ENCODE results near the gene GORAB. TPM values are rescaled to one million over a fixed set of nuclear protein-coding genes. Genes with fewer than 3 reads are reported as not detected.

The GORAB gene
- total RNA-seq, 1 donor from 2014 or later: 9.3 TPM

DNA sequence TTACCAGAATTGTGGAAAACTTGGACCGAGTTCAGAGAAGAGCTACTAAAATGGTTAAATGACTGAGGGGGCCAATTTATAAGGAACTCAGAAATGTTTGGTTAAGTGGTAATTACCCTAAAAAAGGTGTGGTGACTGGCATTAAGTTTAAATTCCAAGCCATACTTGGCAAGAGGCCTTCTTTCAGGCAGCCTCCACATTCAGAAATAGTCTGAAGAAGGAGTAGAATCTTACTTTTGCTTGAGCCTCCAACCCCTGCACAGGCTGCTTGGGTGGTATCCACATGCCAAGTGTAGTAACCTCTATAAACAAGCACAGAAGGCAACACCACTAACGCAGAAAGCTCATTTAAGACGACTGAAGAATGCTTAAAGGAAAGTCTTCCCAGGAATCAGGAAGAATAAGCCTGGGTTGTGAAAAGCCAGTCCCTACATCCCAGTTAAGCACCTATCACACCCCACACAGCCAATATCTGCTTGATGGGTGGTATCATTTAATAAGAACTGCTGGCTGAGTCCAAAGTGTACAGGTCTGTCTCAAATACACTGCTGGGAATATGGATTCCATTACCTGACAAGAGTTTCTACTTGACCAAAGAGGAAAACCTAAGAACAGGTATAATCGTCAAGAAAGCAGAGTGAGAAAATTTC is 13.7 kb upstream of the GORAB start:
- Histone ChIP-seq H3K4me3 (no peak overlapping the region), H3K9me3 (replicated peaks) (no peaks in the 10 kb centered on the region), H3K4me1 (peaks cover 6% of the 10 kb centered on the region), H3K27ac (replicated peaks) (no peak overlapping the region), H3K27me3 (ENCODE audit: low read depth) (no peaks in the 10 kb centered on the region), H3K36me3 (no peaks in the 10 kb centered on the region)
- TF ChIP-seq, protein P1, sequence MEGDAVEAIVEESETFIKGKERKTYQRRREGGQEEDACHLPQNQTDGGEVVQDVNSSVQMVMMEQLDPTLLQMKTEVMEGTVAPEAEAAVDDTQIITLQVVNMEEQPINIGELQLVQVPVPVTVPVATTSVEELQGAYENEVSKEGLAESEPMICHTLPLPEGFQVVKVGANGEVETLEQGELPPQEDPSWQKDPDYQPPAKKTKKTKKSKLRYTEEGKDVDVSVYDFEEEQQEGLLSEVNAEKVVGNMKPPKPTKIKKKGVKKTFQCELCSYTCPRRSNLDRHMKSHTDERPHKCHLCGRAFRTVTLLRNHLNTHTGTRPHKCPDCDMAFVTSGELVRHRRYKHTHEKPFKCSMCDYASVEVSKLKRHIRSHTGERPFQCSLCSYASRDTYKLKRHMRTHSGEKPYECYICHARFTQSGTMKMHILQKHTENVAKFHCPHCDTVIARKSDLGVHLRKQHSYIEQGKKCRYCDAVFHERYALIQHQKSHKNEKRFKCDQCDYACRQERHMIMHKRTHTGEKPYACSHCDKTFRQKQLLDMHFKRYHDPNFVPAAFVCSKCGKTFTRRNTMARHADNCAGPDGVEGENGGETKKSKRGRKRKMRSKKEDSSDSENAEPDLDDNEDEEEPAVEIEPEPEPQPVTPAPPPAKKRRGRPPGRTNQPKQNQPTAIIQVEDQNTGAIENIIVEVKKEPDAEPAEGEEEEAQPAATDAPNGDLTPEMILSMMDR (IDR thresholded peaks at IDR 0.05; ENCODE audit: borderline replicate concordance): no peak
- no peak for DNase-seq
- intact Hi-C loops (cut with micrococcal nuclease): no loop called here

DNA sequence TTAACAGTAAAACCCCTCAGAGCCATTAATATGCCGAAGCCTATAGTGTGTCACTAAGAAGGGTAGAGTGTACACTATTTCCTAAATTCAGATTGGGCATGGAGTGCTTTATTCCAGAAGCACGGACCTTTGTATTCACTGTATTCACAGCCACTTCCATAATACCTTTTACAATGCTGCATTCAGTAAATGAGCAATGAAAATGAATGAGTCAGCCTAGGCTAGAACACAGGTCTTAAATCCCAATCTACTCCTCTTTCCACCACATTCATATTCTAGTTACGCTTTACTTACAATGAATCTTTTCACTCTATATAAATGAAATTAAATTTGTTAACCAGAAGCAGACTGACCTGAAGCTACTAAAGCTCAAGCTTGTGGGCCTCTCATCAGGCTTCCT is 13.0 kb upstream of the GORAB start:
- intact Hi-C loops (cut with micrococcal nuclease): no loop called here
- no peak for DNase-seq

DNA sequence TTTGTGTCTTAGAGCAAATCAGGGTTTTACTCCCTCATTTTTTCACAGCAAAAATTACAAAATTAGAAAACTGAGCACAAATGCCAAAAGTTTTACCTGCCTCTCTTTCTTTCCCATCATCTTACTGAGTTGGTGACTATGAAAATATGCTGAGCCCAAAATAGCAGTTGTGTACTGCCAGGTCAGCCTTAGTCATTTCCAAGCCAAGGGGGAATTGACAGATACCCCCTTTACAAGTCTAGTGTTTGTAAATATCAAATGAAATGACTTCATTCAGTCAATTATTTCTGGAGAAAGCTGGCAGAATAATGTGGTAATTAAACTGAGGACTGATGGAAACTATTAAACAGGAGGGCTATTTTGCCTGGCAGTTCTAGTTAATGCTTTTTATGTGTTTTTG is 11.4 kb upstream of the GORAB start:
- TF ChIP-seq, protein P1 (IDR thresholded peaks at IDR 0.05; ENCODE audit: borderline replicate concordance): no peak
- H3K27ac ChIP-seq (replicated peaks): no peak overlapping the region
- H3K4me1 ChIP-seq: peaks cover 6% of the 10 kb centered on the region
- H3K4me3 ChIP-seq: no peak overlapping the region
- H3K27me3 ChIP-seq (ENCODE audit: low read depth): no peaks in the 10 kb centered on the region
- intact Hi-C loops (cut with micrococcal nuclease): no loop called here
- no peak for DNase-seq
- no peaks in the 10 kb centered on the region for H3K9me3 ChIP-seq (replicated peaks)
- no peaks in the 10 kb centered on the region for H3K36me3 ChIP-seq

More for the DNA sequence above, 13.0 kb upstream of the GORAB start:
- no peaks in the 10 kb centered on the region for H3K27me3 ChIP-seq (ENCODE audit: low read depth)
- TF ChIP-seq, protein P1 (IDR thresholded peaks at IDR 0.05; ENCODE audit: borderline replicate concordance): no peak
- no peaks in the 10 kb centered on the region for H3K9me3 ChIP-seq (replicated peaks)
- H3K36me3 ChIP-seq: no peaks in the 10 kb centered on the region
- H3K27ac ChIP-seq (replicated peaks): no peak overlapping the region
- peaks cover 6% of the 10 kb centered on the region for H3K4me1 ChIP-seq
- no peak overlapping the region for H3K4me3 ChIP-seq

DNA sequence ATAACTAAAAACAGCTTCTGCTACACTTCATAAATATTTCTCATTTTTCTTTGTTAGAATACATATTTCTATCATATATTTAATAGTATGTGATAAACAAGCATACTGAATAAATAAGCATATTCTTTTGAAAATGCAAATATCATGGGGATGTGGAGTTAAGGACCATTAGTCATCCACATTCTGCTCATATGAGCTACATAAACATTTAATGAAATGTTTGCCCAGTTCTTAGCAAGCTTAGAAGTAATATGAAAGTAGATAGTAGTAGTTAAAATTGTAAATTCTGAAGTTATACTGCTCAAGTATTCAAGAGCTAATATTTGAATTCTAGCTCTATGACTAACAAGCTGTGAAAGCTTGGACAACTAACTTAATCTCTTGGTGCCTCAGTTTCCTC is 10.1 kb upstream of the GORAB start:
- no peaks in the 10 kb centered on the region for H3K9me3 ChIP-seq (replicated peaks)
- no peak overlapping the region for H3K27ac ChIP-seq (replicated peaks)
- H3K4me1 ChIP-seq: peaks cover 6% of the 10 kb centered on the region
- H3K36me3 ChIP-seq: no peaks in the 10 kb centered on the region
- TF ChIP-seq, protein P1 (IDR thresholded peaks at IDR 0.05; ENCODE audit: borderline replicate concordance): no peak
- no peaks in the 10 kb centered on the region for H3K27me3 ChIP-seq (ENCODE audit: low read depth)
- DNase-seq: no peak
- no peak overlapping the region for H3K4me3 ChIP-seq
- intact Hi-C loops (cut with micrococcal nuclease): no loop called here

DNA sequence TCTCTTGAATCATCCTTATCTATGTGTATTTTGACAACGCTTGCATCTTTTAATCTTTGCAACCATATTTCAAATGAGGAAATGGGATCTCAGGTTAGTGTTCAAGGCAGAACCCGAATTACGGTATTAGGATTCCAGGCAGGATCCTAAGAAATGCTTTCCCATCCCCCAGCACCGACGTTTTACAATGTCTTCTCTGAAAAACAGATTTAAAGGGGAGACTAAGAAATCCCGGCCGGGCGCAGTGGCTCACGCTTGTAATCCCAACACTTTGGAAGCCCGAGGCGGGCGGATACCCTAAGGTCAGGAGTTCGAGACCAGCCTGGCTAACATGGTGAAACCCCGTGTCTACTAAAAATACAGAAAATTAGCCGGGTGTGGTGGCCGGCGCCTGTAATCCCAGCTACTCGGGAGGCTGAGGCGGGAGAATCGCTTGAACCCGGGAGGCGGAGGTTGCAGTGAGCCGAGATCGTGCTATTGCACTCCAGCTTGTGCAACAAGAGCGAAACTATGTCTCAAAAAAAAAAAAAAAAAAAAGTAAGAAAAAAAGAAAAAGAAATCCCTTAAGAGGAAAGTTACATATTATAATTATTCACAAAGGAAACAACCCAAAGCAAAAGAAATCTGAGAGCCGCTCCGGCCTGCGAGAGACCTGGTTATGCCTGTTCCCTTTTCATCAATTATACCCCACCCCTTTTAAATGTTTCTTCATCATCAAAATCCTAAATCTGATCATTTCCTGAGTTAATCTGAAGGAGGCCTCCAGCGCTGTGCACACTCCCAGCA is 801 bp upstream of the GORAB start:
- Histone ChIP-seq H3K36me3 (no peaks in the 10 kb centered on the region), H3K27ac (replicated peaks) (peak overlapping the region; percentile 92), H3K27me3 (ENCODE audit: low read depth) (no peaks in the 10 kb centered on the region), H3K9me3 (replicated peaks) (no peaks in the 10 kb centered on the region), H3K4me3 (peak overlapping the region; percentile 74), H3K4me1 (peaks cover 38% of the 10 kb centered on the region)
- DNase-seq: no peak
- intact Hi-C loops (cut with micrococcal nuclease): no loop called here
- TF ChIP-seq, protein P1 (IDR thresholded peaks at IDR 0.05; ENCODE audit: borderline replicate concordance): no peak

Data from left ventricle myocardium inferior (tissue), 1 donor.